ENCODE results near the gene VPS13A. TPM values are rescaled to one million over a fixed set of nuclear protein-coding genes. Genes with fewer than 3 reads are reported as not detected.
"Not testable (repeated sequence)": the region's sequence is repeated elsewhere in the genome, so short reads cannot be mapped to it uniquely, and the experiment has no call there.

Gene VPS13A
- polyA plus RNA-seq, 3 donors, result 3.8 to 4.6 (median 4.4) TPM

DNA sequence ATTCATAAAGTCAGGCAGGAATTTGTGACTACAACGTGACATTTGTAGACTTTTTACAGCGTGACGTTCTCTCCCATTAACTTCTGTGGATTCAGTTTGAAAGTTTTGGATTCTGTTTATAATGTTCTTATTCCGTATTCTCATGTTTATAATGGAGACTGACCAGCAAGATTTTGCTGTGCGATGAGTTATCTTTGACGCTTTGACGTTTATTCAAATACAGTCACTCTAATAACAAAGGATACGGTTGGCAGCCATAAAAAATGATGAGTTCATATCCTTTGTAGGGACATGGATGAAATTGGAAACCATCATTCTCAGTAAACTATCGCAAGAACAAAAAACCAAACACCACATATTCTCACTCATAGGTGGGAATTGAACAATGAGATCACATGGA lies 221.2 kb downstream of the VPS13A start:
- not testable (repeated sequence) for H3K27ac ChIP-seq (ENCODE audit: low read depth, low read length)
- 94 to 97% (median 96%) methylated on average over 8 to 9 of the region's 9 CpGs for WGBS, 3 donors

- no peak overlapping the region for H3K27ac ChIP-seq (ENCODE audit: low read depth, low read length)
- 95 to 100% (median 100%) methylated on average over 1 of the region's 1 CpG for WGBS, 3 donors
These were observed 222.6 kb downstream of the VPS13A start for GRCh38 chr9:77399964-77400363.

- WGBS, 3 donors, result 85 to 89% (median 86%) methylated on average over 2 of the region's 2 CpGs
- no peak overlapping the region for H3K27ac ChIP-seq (ENCODE audit: low read depth, low read length)
These were observed 225.0 kb downstream of the VPS13A start for GRCh38 chr9:77402286-77402685.

DNA sequence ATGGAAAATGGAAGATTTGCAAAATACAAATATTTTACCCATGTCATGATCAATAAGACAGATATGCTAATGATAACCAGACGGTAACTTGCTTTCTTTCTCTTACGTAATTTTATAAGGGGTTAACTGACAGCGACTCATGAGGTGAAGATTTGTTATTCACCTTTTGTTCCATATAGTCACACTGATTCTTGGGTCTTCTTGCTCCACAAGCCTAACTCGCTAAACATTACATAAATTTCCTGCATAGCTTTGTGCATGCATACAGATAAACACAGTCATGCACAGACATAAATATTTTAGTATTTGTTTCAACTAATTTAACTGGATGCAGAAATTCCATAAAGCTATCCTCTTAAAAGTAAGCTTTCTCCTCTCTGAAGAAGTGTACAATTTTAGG lies 225.9 kb downstream of the VPS13A start:
- H3K27ac ChIP-seq (ENCODE audit: low read depth, low read length), result no peak overlapping the region
- 88 to 92% (median 89%) methylated on average over 4 of the region's 4 CpGs for WGBS, 3 donors

DNA sequence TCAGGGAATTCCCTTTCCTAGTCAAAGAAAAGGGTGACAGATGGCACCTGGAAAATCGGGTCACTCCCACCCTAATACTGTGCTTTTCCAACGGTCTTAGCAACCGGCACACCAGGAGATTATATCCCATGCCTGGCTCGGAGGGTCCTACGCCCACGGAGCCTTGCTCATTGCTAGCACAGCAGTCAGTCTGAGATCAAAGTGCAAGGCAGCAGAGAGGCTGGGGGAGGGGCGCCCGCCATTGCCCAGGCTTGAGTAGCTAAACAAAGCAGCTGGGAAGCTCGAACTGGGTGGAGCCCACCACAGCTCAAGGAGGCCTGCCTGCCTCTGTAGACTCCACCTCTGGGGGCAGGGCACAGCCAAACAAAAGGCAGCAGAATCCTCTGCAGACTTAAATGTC lies 231.2 kb downstream of the VPS13A start:
- 83 to 94% (median 93%) methylated on average over 9 of the region's 9 CpGs for WGBS, 3 donors
- not testable (repeated sequence) for H3K27ac ChIP-seq (ENCODE audit: low read depth, low read length)

GRCh38 chr9:77417566-77417965 lies 240.2 kb downstream of the VPS13A start:
- no peak overlapping the region for H3K27ac ChIP-seq (ENCODE audit: low read depth, low read length)
- whole genome bisulfite sequencing, 3 donors, result 33 to 71% (median 45%) methylated on average over 5 of the region's 5 CpGs

DNA sequence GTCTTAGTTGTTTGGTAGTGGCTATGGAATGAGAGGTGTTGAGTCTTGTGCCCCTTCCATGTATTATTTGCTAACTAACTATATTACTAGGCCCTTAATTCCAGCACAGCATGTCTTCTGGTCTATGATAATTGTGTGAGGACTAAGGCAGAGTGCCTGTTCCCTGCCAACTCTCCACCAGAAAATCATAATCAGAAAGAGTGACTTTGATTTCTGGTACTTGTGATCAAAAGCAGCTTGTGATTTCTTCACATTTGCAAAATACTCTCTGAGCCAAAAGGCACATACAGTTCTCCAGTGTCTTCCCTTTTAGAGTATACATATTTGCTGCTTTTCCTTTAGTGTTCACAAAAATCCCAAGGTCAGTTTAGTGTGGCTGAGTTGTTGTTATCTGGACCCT lies 240.9 kb downstream of the VPS13A start:
- H3K27ac ChIP-seq (ENCODE audit: low read depth, low read length), result no peak overlapping the region

- 49 to 78% (median 49%) methylated on average over 2 of the region's 2 CpGs for WGBS, 3 donors
- no peak overlapping the region for H3K27ac ChIP-seq (ENCODE audit: low read depth, low read length)
These were observed 243.3 kb downstream of the VPS13A start for GRCh38 chr9:77420641-77421040.

DNA sequence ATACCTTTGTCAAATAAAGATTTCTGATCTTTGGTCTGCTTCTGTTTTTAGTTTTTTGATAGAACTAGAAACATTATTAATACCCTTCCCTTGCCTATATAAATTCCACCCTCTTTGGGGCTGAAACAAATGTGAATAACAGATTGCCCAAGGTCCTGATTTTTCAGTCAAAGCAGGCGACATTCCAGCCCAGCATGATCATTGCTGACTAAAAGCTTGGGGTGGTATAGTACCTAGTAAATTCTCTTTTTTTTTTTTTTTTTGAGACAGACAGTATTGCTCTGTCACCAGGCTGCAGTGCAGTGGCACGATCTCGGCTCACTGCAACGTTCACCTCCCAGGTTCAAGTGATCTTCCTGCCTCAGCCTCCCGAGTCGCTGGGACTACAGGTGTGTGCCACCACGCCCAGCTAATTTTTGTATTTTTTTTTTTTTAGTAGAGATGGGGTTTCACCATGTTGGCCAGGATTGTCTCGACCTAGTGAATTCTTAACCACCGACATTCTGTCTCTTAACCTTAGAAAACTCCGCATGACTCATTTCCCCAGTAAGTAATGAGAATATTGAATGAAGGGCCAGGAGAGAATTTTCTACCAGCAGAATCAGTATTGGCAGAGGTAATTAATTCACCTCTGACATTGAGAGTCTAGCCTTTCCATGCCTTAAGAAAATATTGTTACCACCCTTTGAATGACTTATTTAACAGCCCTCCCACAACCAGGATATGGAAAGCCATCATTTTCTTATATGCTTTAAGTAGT lies 244.4 kb downstream of the VPS13A start:
- 92 to 96% (median 92%) methylated on average over 10 of the region's 10 CpGs for WGBS, 3 donors
- no peak overlapping the region for H3K27ac ChIP-seq (ENCODE audit: low read depth, low read length)

DNA sequence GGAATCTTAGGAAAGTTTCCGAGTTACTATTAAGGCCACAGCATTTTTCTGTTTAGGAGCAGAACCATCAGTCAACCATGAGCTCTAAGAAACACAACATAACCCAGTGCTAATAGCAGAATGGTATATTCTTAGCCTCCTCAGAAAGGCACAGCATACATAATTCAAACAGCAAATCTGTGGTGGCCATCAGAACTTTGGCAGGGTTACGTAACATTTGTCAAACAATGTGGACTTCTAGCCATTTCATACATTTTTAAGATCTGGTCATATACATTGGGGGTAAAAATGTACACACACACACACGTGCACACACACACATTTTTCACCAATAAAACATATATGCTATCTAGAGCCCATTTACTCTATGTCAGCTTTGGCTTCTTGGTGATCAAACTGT lies 245.6 kb downstream of the VPS13A start:
- 95 to 97% (median 96%) methylated on average over 3 of the region's 3 CpGs for WGBS, 3 donors

GRCh38 chr9:77423841-77424240 lies 246.5 kb downstream of the VPS13A start:
- H3K27ac ChIP-seq (ENCODE audit: low read depth, low read length), result no peak overlapping the region
- 79 to 96% (median 87%) methylated on average over 3 of the region's 3 CpGs for WGBS, 3 donors

More for the DNA sequence above, 245.6 kb downstream of the VPS13A start:
- H3K27ac ChIP-seq (ENCODE audit: low read depth, low read length), result no peak overlapping the region

GRCh38 chr9:77424993-77425392 lies 247.7 kb downstream of the VPS13A start:
- no peak overlapping the region for H3K27ac ChIP-seq (ENCODE audit: low read depth, low read length)
- WGBS, 3 donors, result 67 to 93% (median 79%) methylated on average over 2 of the region's 2 CpGs

DNA sequence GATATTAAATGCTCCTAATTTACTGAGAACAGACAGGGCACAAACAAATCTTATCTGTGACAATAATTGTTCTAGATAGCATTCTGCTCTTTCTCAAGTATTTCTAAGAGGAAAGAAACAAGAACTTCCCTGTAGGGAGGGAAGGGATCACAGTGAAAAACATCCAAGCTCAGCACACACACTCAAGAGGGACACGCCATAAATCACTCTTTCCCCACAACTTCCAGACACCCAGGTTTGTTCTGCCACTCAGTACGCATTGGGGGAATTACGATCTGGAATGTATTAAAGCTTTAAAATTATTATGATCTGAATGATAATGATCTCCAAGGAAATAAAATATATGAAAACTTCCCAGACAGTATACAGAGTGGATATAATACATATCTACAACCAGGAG lies 249.4 kb downstream of the VPS13A start:
- H3K27ac ChIP-seq (ENCODE audit: low read depth, low read length), result no peak overlapping the region
- WGBS, 3 donors, result 44 to 60% (median 49%) methylated on average over 3 of the region's 3 CpGs

GRCh38 chr9:77427256-77427927 lies 250.1 kb downstream of the VPS13A start:
- H3K27ac ChIP-seq (ENCODE audit: low read depth, low read length), result no peak overlapping the region
- WGBS, 3 donors, result 38 to 51% (median 42%) methylated on average over 7 of the region's 7 CpGs

DNA sequence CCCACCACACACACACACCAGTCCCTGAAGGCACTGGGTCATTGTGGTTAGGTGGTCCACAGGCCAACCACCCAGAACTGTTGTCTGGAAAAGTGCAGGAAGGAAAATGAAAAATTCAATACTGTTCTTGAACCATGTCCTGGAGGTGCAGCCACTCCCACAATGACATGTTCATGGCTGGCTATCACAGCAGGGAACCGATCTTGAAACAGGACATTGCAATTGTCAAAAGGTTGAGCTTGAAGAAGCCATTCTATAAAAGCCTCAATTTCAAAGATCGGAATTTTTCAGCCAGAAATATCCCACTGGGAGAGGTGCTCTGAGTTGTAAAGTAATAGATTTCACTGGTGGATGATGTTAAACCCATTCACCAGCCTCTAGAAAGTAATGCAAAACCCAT lies 252.6 kb downstream of the VPS13A start:
- no peak overlapping the region for H3K27ac ChIP-seq (ENCODE audit: low read depth, low read length)
- 61 to 74% (median 67%) methylated on average over 2 of the region's 2 CpGs for WGBS, 3 donors

GRCh38 chr9:77432053-77432452 lies 254.7 kb downstream of the VPS13A start:
- WGBS, 3 donors, result 80 to 94% (median 93%) methylated on average over 6 of the region's 6 CpGs
- no peak overlapping the region for H3K27ac ChIP-seq (ENCODE audit: low read depth, low read length)

GRCh38 chr9:77433675-77434445 lies 256.5 kb downstream of the VPS13A start:
- H3K27ac ChIP-seq (ENCODE audit: low read depth, low read length), result no peak overlapping the region
- WGBS, 3 donors, result 63 to 69% (median 68%) methylated on average over 21 of the region's 21 CpGs

- H3K27ac ChIP-seq (ENCODE audit: low read depth, low read length), result no peak overlapping the region
- WGBS, 3 donors, result 63 to 85% (median 84%) methylated on average over 4 of the region's 4 CpGs
These were observed 257.9 kb downstream of the VPS13A start for GRCh38 chr9:77435277-77435676.

DNA sequence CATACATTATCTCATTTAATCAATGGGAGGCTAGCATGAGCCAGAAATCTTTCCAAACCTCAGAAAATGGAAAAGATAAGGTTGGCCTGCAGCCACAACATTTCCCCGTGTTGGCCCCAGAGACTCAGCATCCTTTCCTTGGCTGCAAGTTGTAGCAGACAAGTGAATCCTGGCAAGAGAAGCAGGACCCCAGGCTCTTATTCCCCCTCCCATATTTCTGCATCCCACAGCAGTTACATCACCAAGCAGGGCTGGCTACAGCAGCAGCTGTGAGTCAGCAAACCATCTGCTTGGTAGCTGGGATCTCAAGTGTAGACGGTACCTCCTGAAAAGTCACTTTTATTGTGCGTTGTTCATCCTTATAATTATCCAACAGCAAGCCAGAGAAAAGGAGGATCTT lies 258.4 kb downstream of the VPS13A start:
- no peak overlapping the region for H3K27ac ChIP-seq (ENCODE audit: low read depth, low read length)
- WGBS, 3 donors, result 61 to 71% (median 66%) methylated on average over 3 of the region's 3 CpGs

Measured in adipose tissue (tissue), 3 donors.